ENCODE measurements around the gene FAM107B.

FAM107B gene

GRCh38 chr10:14604181-14605142 lies 170.2 kb downstream of the FAM107B start:
- no peak overlapping the region for H3K27ac ChIP-seq (ENCODE audit: low read depth, low read length)
- no peaks in the 10 kb centered on the region for H3K27me3 ChIP-seq (ENCODE audit: insufficient read depth, low read length, poor library complexity)
- H3K4me1 ChIP-seq (ENCODE audit: control insufficient read depth, low read depth, low read length): peaks cover 4% of the 10 kb centered on the region
- peak overlapping the region; percentile 40 for H3K4me3 ChIP-seq (ENCODE audit: low read length)
- peak overlapping the region; percentile 81 for H3K56ac ChIP-seq (ENCODE audit: low read length)
- H2AK5ac ChIP-seq (ENCODE audit: low read length): no peak overlapping the region
- no peaks in the 10 kb centered on the region for H3K36me3 ChIP-seq (ENCODE audit: control insufficient read depth, insufficient read depth, low read length)
- H3K79me2 ChIP-seq (ENCODE audit: control insufficient read depth, insufficient read depth, low read length): peaks cover 3% of the 10 kb centered on the region
- no peak overlapping the region for H2BK5ac ChIP-seq (ENCODE audit: low read length)
- WGBS (ENCODE audit: extremely low coverage, insufficient coverage, low lambda C conversion rate): no CpG with 5 or more reads among the region's 94 CpGs
- H2BK15ac ChIP-seq (replicated peaks; ENCODE audit: low read depth): no peak overlapping the region
- H3K23ac ChIP-seq (ENCODE audit: low read length): no peak overlapping the region
- peak overlapping the region; percentile 66 for H2BK120ac ChIP-seq (ENCODE audit: low read depth, low read length)
- peak overlapping the region; percentile 59 for H3K9ac ChIP-seq (ENCODE audit: low read length)
- no peak overlapping the region for H4K8ac ChIP-seq (ENCODE audit: low read depth, low read length)
- H3K4ac ChIP-seq (ENCODE audit: low read depth, low read length): peak overlapping the region; percentile 88
- peak; percentile 62 for DNase-seq
- peak overlapping the region; percentile 45 for H3K4me2 ChIP-seq (ENCODE audit: low read length)
- H3K18ac ChIP-seq (ENCODE audit: low read length): peak overlapping the region; percentile 94
- H4K5ac ChIP-seq (ENCODE audit: low read length): no peak overlapping the region
- peaks cover 7% of the 10 kb centered on the region for H3K79me1 ChIP-seq (ENCODE audit: low read length)

GRCh38 chr10:14603534-14604102 lies 171.1 kb downstream of the FAM107B start:
- Histone ChIP-seq H3K23ac (ENCODE audit: low read length) (no peak overlapping the region), H4K5ac (ENCODE audit: low read length) (no peak overlapping the region), H2BK120ac (ENCODE audit: low read depth, low read length) (peak overlapping the region; percentile 66), H2BK5ac (ENCODE audit: low read length) (no peak overlapping the region), H3K4me3 (ENCODE audit: low read length) (peak overlapping the region; percentile 66), H3K4me1 (ENCODE audit: control insufficient read depth, low read depth, low read length) (peaks cover 4% of the 10 kb centered on the region), H3K4me2 (ENCODE audit: low read length) (peak overlapping the region; percentile 100), H2AK5ac (ENCODE audit: low read length) (no peak overlapping the region), H2BK15ac (replicated peaks; ENCODE audit: low read depth) (no peak overlapping the region), H3K4ac (ENCODE audit: low read depth, low read length) (peak overlapping the region; percentile 88), H3K56ac (ENCODE audit: low read length) (peak overlapping the region; percentile 81), H3K79me2 (ENCODE audit: control insufficient read depth, insufficient read depth, low read length) (peaks cover 3% of the 10 kb centered on the region), H4K8ac (ENCODE audit: low read depth, low read length) (no peak overlapping the region), H3K36me3 (ENCODE audit: control insufficient read depth, insufficient read depth, low read length) (no peaks in the 10 kb centered on the region), H3K27me3 (ENCODE audit: insufficient read depth, low read length, poor library complexity) (no peaks in the 10 kb centered on the region), H3K18ac (ENCODE audit: low read length) (peak overlapping the region; percentile 94), H3K27ac (ENCODE audit: low read depth, low read length) (no peak overlapping the region), H3K9ac (ENCODE audit: low read length) (peak overlapping the region; percentile 59), H3K79me1 (ENCODE audit: low read length) (peaks cover 12% of the 10 kb centered on the region)
- no peak for DNase-seq
- WGBS (ENCODE audit: extremely low coverage, insufficient coverage, low lambda C conversion rate): no CpG with 5 or more reads among the region's 58 CpGs

GRCh38 chr10:14602807-14603533 lies 171.7 kb downstream of the FAM107B start:
- Histone ChIP-seq H3K79me2 (ENCODE audit: control insufficient read depth, insufficient read depth, low read length) (peaks cover 3% of the 10 kb centered on the region), H3K27ac (ENCODE audit: low read depth, low read length) (no peak overlapping the region), H2BK15ac (replicated peaks; ENCODE audit: low read depth) (no peak overlapping the region), H3K36me3 (ENCODE audit: control insufficient read depth, insufficient read depth, low read length) (no peaks in the 10 kb centered on the region), H2BK5ac (ENCODE audit: low read length) (no peak overlapping the region), H3K18ac (ENCODE audit: low read length) (no peak overlapping the region), H3K56ac (ENCODE audit: low read length) (peak overlapping the region; percentile 81), H3K4me2 (ENCODE audit: low read length) (peak overlapping the region; percentile 100), H3K23ac (ENCODE audit: low read length) (no peak overlapping the region), H3K4ac (ENCODE audit: low read depth, low read length) (no peak overlapping the region), H2BK120ac (ENCODE audit: low read depth, low read length) (no peak overlapping the region), H3K4me3 (ENCODE audit: low read length) (peak overlapping the region; percentile 66), H3K79me1 (ENCODE audit: low read length) (peaks cover 17% of the 10 kb centered on the region), H4K8ac (ENCODE audit: low read depth, low read length) (no peak overlapping the region), H3K27me3 (ENCODE audit: insufficient read depth, low read length, poor library complexity) (no peaks in the 10 kb centered on the region), H3K9ac (ENCODE audit: low read length) (peak overlapping the region; percentile 59), H2AK5ac (ENCODE audit: low read length) (no peak overlapping the region), H3K4me1 (ENCODE audit: control insufficient read depth, low read depth, low read length) (peaks cover 4% of the 10 kb centered on the region), H4K5ac (ENCODE audit: low read length) (no peak overlapping the region)
- WGBS (ENCODE audit: extremely low coverage, insufficient coverage, low lambda C conversion rate): no CpG with 5 or more reads among the region's 9 CpGs
- DNase-seq: peak; percentile 34

GRCh38 chr10:14601872-14602725 lies 172.6 kb downstream of the FAM107B start:
- H3K18ac ChIP-seq (ENCODE audit: low read length): no peak overlapping the region
- no peak overlapping the region for H3K23ac ChIP-seq (ENCODE audit: low read length)
- H3K9ac ChIP-seq (ENCODE audit: low read length): no peak overlapping the region
- peaks cover 17% of the 10 kb centered on the region for H3K79me1 ChIP-seq (ENCODE audit: low read length)
- peak; percentile 62 for DNase-seq
- H3K36me3 ChIP-seq (ENCODE audit: control insufficient read depth, insufficient read depth, low read length): no peaks in the 10 kb centered on the region
- no peak overlapping the region for H3K4ac ChIP-seq (ENCODE audit: low read depth, low read length)
- no peak overlapping the region for H3K4me3 ChIP-seq (ENCODE audit: low read length)
- peaks cover 4% of the 10 kb centered on the region for H3K4me1 ChIP-seq (ENCODE audit: control insufficient read depth, low read depth, low read length)
- no peak overlapping the region for H2AK5ac ChIP-seq (ENCODE audit: low read length)
- H2BK15ac ChIP-seq (replicated peaks; ENCODE audit: low read depth): no peak overlapping the region
- H3K4me2 ChIP-seq (ENCODE audit: low read length): no peak overlapping the region
- H4K8ac ChIP-seq (ENCODE audit: low read depth, low read length): no peak overlapping the region
- no CpG with 5 or more reads among the region's 16 CpGs for WGBS (ENCODE audit: extremely low coverage, insufficient coverage, low lambda C conversion rate)
- no peak overlapping the region for H4K5ac ChIP-seq (ENCODE audit: low read length)
- H2BK5ac ChIP-seq (ENCODE audit: low read length): no peak overlapping the region
- peaks cover 3% of the 10 kb centered on the region for H3K79me2 ChIP-seq (ENCODE audit: control insufficient read depth, insufficient read depth, low read length)
- no peaks in the 10 kb centered on the region for H3K27me3 ChIP-seq (ENCODE audit: insufficient read depth, low read length, poor library complexity)
- H3K27ac ChIP-seq (ENCODE audit: low read depth, low read length): no peak overlapping the region
- no peak overlapping the region for H2BK120ac ChIP-seq (ENCODE audit: low read depth, low read length)
- H3K56ac ChIP-seq (ENCODE audit: low read length): no peak overlapping the region

GRCh38 chr10:14601326-14601725 lies 173.4 kb downstream of the FAM107B start:
- Histone ChIP-seq H2BK120ac (ENCODE audit: low read depth, low read length) (no peak overlapping the region), H4K5ac (ENCODE audit: low read length) (no peak overlapping the region), H3K79me1 (ENCODE audit: low read length) (peaks cover 17% of the 10 kb centered on the region), H2BK5ac (ENCODE audit: low read length) (no peak overlapping the region), H3K4ac (ENCODE audit: low read depth, low read length) (no peak overlapping the region), H3K56ac (ENCODE audit: low read length) (no peak overlapping the region), H2AK5ac (ENCODE audit: low read length) (no peak overlapping the region), H3K79me2 (ENCODE audit: control insufficient read depth, insufficient read depth, low read length) (peaks cover 7% of the 10 kb centered on the region), H3K4me3 (ENCODE audit: low read length) (no peak overlapping the region), H2BK15ac (replicated peaks; ENCODE audit: low read depth) (no peak overlapping the region), H3K4me2 (ENCODE audit: low read length) (no peak overlapping the region), H4K8ac (ENCODE audit: low read depth, low read length) (no peak overlapping the region), H3K27ac (ENCODE audit: low read depth, low read length) (no peak overlapping the region), H3K9ac (ENCODE audit: low read length) (no peak overlapping the region), H3K18ac (ENCODE audit: low read length) (no peak overlapping the region), H3K27me3 (ENCODE audit: insufficient read depth, low read length, poor library complexity) (no peaks in the 10 kb centered on the region), H3K4me1 (ENCODE audit: control insufficient read depth, low read depth, low read length) (peaks cover 4% of the 10 kb centered on the region), H3K36me3 (ENCODE audit: control insufficient read depth, insufficient read depth, low read length) (no peaks in the 10 kb centered on the region), H3K23ac (ENCODE audit: low read length) (no peak overlapping the region)
- DNase-seq: no peak
- no CpG with 5 or more reads among the region's 4 CpGs for WGBS (ENCODE audit: extremely low coverage, insufficient coverage, low lambda C conversion rate)

Data from mesendoderm (in vitro differentiated cells).